KBM-7 (cell line): ENCODE measurements around the gene PTPN5.
A peak's percentile ranks its signal among the peaks of the same experiment; 100 is the strongest.
"Not testable (repeated sequence)": the region's sequence is repeated elsewhere in the genome, so short reads cannot be mapped to it uniquely, and the experiment has no call there.

Source experiments
- DNase-seq: peaks from one replicate; pipeline ENCODE4 v3.0.0-alpha.2; 2015
- in situ Hi-C: fragments of 300-500 bp; cut with MboI; formaldehyde crosslinking; loops from 2 replicates; pipeline ENCODE4 v1.14.3; 2020; ENCODE audit warnings: low sequenced_read_pairs, low pct_unique_long_range_greater_than_20kb, mixed read lengths

PTPN5 gene

GRCh38 chr11:18791207-18791968, at the start of gene PTPN5:
PTPN5 (minus strand) TSS chr11:18791798; CDS start chr11:18771958, 19,840 bp downstream.
- in situ Hi-C loops, result no loop called here
- no peak for DNase-seq

- in situ Hi-C loops, result no loop called here
- no peak for DNase-seq
Observed at GRCh38 chr11:18836417-18836816, 44.8 kb upstream of the PTPN5 start.

DNA sequence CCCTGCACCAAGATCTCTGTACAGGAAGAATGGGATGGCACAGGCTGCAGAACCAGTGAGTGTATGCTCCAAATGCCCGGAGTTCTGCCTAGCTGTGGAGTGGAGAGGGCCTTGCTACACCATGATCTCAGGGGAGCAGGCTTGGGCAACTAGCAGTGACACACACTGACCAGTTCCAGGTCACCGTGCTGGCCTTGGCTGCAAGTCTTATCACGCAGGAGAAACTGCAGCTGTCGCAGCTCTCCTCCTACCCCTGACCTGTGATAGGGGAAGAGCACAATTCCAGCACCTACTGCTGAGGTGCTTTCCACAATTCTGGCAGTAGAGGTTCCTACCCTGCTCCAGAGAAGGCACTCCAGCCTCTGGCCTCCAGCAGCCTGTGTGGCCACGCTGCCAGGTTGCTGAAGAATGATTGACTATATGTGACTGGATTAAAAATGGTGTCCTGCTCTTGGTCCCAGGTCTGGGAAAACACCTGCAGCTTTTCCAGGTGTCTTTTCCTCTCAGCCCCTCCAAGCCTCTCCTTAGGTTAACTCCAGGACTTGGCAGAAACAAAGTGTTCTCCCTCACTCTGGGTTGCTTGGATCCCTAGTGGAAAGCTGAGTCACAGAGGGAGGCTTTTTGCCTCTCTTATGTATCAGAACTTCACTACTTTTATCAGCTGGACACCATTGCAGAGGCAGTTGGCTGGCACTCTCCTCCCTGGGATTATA, 43.3 kb upstream of the PTPN5 start:
- DNase-seq, result no peak
- in situ Hi-C loops, result no loop called here

GRCh38 chr11:18820160-18820559, 28.6 kb upstream of the PTPN5 start:
- in situ Hi-C loops, DNase-seq: not testable (repeated sequence)

GRCh38 chr11:18804199-18804999, 12.8 kb upstream of the PTPN5 start:
- no peak for DNase-seq
- in situ Hi-C loops, result no loop called here

DNA sequence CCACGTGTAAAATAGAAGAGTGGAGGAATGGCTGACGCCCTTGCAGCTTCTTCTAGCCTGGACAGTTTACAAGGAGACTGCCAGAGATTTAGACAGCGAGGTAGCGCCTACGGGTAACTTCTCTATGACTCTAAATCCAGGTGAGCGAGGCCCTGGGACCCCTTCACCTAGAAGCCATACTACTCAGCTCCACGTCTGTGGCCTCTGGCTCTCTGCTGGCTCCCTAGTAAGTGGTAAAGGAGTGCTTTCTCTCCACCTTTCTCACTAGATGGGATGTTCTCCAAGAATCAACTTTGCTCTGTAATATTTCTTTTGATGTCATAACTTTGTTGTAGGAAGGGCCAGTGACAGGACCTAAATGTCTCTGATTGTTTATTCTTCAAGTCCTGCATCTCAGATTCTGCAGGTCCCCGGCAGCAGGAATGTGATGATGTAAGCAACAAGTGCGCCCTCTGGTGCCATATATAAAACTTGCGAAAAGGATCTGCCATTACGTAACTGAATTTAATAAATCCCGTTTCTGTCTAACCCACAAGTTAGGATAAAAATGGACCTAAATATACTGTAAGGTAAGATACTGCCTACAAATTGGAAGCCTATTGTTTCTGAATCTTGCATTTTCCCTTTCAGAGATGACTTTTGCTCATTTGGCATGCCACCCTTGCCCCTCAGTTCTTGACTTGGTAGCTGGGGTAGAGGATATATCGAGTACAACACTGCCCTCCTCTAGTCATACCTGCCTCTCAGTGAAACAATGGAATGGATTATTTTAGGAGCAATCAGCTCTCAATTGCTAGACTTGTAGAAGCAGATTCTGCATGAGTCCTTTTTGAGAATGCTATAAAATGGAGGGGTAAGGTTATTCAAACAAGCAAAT, 11.0 kb upstream of the PTPN5 start:
- DNase-seq, result peak; percentile 66
- in situ Hi-C loops, result no loop called here

- in situ Hi-C loops, result no loop called here
- DNase-seq, result no peak
Observed at GRCh38 chr11:18798799-18799469, 7.3 kb upstream of the PTPN5 start.

DNA sequence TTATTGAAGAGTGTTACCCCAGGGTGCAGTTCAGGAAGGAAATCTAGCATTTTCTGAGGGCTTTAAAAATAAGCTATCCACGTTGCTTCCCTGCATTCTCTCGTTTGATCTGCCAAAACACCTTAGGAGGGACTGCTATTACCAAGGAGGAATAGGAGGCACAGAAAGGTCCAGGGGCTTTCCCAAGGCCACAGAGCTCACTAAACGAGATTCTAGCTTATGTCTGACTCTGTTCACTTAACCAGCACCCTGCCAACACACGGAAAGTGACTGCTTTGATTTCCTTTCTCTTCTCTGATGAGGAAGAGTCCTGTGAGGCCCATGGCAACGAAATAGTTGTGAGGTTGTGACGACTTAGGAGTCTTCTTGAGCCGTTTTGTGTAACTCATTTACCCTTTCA, 3.4 kb upstream of the PTPN5 start:
- in situ Hi-C loops, result no loop called here
- no peak for DNase-seq

DNA sequence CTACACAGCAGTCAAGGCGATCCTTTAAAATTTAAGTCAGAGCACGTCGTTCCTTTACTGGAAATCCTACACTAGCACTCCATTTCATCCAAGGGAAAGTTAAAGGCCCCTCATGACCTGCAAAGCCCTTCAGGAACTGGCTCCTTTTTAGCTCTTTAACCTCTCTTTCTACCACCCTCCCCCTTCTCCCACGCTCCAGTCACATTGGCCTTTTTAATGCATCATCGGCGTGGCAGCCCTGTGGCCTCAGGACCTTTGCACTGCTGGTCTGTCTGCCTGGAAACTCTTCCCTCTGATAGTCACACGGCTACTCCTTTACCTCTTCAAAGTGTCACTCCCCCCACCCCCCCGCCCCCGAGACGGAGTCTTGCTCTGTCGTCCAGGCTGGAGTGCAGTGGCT, 1.2 kb upstream of the PTPN5 start:
- no peak for DNase-seq
- in situ Hi-C loops, result no loop called here

DNA sequence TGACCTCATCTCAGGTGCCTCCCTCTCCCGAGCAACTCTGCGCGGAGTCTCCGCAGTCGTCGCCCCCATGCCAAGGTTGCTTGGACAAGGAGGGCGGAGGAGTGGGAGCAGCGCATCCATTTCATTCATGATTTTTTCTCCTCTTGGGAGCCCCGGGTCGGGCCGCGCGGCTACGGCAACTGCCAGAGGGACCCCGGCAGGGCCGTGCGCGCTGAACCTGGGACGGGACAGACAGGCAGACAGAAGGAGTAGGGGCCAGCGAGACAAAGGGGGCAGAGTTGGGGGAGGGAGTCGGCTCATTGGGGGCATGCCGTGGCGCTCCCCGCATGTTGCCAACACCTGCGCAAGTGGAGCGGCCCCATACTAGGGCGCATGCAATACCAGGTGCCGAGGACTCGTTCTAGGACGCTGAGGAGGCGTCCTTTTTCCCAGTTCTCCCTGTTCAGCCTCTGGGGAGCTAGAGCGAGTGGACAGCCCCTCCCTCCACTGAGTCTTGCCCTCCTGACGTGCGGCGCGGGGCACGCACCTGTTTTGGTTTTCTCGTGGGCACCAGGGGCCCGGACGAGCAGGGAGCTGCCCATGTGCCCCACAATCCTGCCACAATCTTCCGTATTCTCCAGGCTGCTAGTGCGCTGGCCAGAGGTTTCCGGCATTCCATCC, 501 bp upstream of the PTPN5 start:
- no peak for DNase-seq
- in situ Hi-C loops, result no loop called here

GRCh38 chr11:18790883-18791206, 753 bp downstream of the PTPN5 start:
- no peak for DNase-seq
- in situ Hi-C loops, result no loop called here

GRCh38 chr11:18789942-18790341, 1.7 kb downstream of the PTPN5 start:
- DNase-seq, result no peak
- in situ Hi-C loops, result no loop called here

GRCh38 chr11:18785411-18785810, 6.2 kb downstream of the PTPN5 start:
- in situ Hi-C loops, result no loop called here
- no peak for DNase-seq

GRCh38 chr11:18780896-18781295, 10.7 kb downstream of the PTPN5 start:
- no peak for DNase-seq
- in situ Hi-C loops, result no loop called here

DNA sequence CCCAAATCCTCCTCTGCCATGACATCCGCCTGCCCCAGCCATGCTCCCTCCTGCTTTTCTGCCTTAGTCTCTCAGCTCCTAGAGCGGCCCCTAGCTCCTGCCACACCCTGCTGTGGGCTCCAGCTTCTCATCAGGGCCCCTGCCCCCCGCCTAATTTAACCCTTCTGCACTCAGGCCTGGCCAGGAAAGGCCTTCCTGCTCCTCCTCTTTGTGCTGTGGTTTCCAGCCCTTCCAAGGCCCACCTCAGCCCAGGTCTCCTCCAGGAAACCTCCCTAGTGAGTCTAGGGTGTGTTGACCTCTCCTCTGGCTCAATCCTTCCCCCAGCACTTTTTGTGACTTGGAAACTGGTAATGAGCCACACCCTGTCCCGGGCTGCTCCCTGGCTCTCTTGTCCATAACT, 11.3 kb downstream of the PTPN5 start:
- DNase-seq, result no peak
- in situ Hi-C loops, result no loop called here

DNA sequence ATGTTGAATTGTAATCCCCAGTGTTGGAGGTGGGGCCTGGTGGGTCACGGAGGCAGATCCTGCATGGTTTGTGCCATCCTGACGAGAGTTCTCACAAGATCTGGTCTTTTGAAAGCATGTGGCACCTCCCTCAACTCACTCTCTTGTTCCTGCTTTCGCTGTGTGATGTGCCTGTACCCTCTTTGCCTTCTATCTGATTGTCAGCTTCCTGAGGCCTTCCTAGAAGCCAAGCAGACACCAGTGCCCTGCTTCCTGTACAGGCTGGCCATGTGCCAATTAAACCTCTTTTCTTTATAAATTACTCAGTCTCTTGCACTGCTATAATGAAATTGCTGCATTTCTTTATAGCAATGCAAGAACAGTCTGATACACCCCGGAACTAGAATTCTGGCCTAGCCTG, 13.1 kb downstream of the PTPN5 start:
- DNase-seq, result no peak
- in situ Hi-C loops, result no loop called here

GRCh38 chr11:18776324-18776723, 15.3 kb downstream of the PTPN5 start:
- peak; percentile 55 for DNase-seq
- in situ Hi-C loops, result no loop called here
